SW480 (cell line): ENCODE data around the gene PERCC1.
A peak's percentile ranks its signal among the peaks of the same experiment; 100 is the strongest.

ENCODE experiments used
- DNase-seq: peaks from one replicate; pipeline ENCODE4 v3.0.0-alpha.2; 2016; ENCODE audit warnings: low spot score

Gene PERCC1

GRCh38 chr16:1450218-1450617 is 19.3 kb downstream of the PERCC1 start:
- no peak for DNase-seq

GRCh38 chr16:1450841-1451240 is 20.0 kb downstream of the PERCC1 start:
- no peak for DNase-seq

GRCh38 chr16:1451702-1452392 is 21.0 kb downstream of the PERCC1 start:
- no peak for DNase-seq

GRCh38 chr16:1452530-1452929 is 21.7 kb downstream of the PERCC1 start:
- no peak for DNase-seq

- no peak for DNase-seq
These were observed 22.4 kb downstream of the PERCC1 start for GRCh38 chr16:1453316-1453715.

- no peak for DNase-seq
These were observed 23.7 kb downstream of the PERCC1 start for GRCh38 chr16:1454561-1454960.

GRCh38 chr16:1455190-1456171 is 24.6 kb downstream of the PERCC1 start:
- no peak for DNase-seq

- DNase-seq: no peak
These were observed 26.1 kb downstream of the PERCC1 start for GRCh38 chr16:1456951-1457350.

- DNase-seq: no peak
These were observed 26.8 kb downstream of the PERCC1 start for GRCh38 chr16:1457489-1458245.

- DNase-seq: no peak
These were observed 27.6 kb downstream of the PERCC1 start for GRCh38 chr16:1458336-1458976.

GRCh38 chr16:1458977-1459341 is 28.1 kb downstream of the PERCC1 start:
- no peak for DNase-seq

GRCh38 chr16:1459967-1460366 is 29.1 kb downstream of the PERCC1 start:
- DNase-seq: no peak

GRCh38 chr16:1460602-1461138 is 29.8 kb downstream of the PERCC1 start:
- DNase-seq: no peak

GRCh38 chr16:1461146-1461545 is 30.3 kb downstream of the PERCC1 start:
- DNase-seq: no peak

GRCh38 chr16:1464196-1464893 is 33.5 kb downstream of the PERCC1 start:
- DNase-seq: no peak

GRCh38 chr16:1464894-1465566 is 34.2 kb downstream of the PERCC1 start:
- DNase-seq: no peak

- no peak for DNase-seq
These were observed 34.7 kb downstream of the PERCC1 start for GRCh38 chr16:1465567-1465915.

- DNase-seq: no peak
These were observed 35.2 kb downstream of the PERCC1 start for GRCh38 chr16:1466054-1466453.

GRCh38 chr16:1466968-1467521 is 36.2 kb downstream of the PERCC1 start:
- DNase-seq: peak; percentile 39

- DNase-seq: no peak
These were observed 37.5 kb downstream of the PERCC1 start for GRCh38 chr16:1468426-1468810.
